ENCODE results near the gene TMEM39A.

TMEM39A gene

DNA sequence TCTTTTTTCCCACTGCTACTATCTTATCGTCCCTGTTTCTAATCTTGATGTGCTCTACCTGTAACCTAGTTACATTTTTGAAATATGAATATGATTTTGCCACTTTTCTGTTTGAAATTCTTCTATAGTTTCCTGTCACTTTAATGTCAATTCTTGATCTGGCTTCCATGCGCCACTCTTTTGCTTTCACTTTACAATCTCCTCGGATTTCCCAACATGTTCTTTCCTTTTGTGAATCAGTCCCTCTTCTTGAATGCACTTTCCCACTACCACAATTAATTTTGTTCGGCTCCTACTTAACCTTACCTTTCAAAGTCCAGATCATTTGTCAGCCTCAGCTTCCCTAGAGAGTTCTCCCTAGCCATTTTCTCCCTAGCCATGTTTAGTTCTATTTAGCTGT, 43.2 kb upstream of the TMEM39A start:
- H3K36me3 ChIP-seq: peaks cover 37 to 73% (median 53%) of the 10 kb centered on the region in 3 donors
- TF ChIP-seq, protein P1, sequence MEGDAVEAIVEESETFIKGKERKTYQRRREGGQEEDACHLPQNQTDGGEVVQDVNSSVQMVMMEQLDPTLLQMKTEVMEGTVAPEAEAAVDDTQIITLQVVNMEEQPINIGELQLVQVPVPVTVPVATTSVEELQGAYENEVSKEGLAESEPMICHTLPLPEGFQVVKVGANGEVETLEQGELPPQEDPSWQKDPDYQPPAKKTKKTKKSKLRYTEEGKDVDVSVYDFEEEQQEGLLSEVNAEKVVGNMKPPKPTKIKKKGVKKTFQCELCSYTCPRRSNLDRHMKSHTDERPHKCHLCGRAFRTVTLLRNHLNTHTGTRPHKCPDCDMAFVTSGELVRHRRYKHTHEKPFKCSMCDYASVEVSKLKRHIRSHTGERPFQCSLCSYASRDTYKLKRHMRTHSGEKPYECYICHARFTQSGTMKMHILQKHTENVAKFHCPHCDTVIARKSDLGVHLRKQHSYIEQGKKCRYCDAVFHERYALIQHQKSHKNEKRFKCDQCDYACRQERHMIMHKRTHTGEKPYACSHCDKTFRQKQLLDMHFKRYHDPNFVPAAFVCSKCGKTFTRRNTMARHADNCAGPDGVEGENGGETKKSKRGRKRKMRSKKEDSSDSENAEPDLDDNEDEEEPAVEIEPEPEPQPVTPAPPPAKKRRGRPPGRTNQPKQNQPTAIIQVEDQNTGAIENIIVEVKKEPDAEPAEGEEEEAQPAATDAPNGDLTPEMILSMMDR (IDR thresholded peaks at IDR 0.05): no peak
- no peak for DNase-seq
- no peaks in the 10 kb centered on the region for H3K9me3 ChIP-seq
- H3K4me3 ChIP-seq: no peak overlapping the region
- no peak overlapping the region for H3K27ac ChIP-seq
- no peaks in the 10 kb centered on the region for H3K27me3 ChIP-seq
- intact Hi-C loops (cut with DNase I; ENCODE audit: low total_unique reads): loop anchor here (10.0 kb wide), 1 partner anchor 68 kb away; the partner anchor contains the start of gene ADPRH
- H3K4me1 ChIP-seq: peaks cover 0 to 3% (median 1%) of the 10 kb centered on the region in 4 donors

DNA sequence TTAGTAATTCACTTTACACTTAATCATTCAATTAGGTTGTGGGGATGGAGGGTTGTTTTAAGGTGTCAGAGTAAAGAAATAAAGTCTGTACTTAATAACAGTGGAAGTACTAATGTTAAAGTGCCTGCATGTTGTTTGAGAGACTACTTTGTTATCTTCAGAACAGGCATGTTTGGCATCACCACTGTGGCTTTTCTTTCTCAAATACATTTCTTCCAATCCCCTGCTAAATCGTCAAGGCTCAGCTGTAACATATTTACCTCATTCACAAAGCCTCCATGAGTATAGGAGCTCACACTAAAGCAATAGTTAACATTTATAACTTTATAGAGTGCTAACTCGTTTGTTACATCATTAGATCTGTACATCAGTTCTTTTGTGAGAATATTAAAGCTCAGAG, 37.5 kb upstream of the TMEM39A start:
- H3K9me3 ChIP-seq: no peaks in the 10 kb centered on the region
- no peak for DNase-seq
- intact Hi-C loops (cut with DNase I; ENCODE audit: low total_unique reads): loop anchor here (10.0 kb wide), 1 partner anchor 74 kb away; the partner anchor contains the start of gene ADPRH
- TF ChIP-seq, protein P1 (IDR thresholded peaks at IDR 0.05): no peak
- H3K4me3 ChIP-seq: no peak overlapping the region
- no peaks in the 10 kb centered on the region for H3K27me3 ChIP-seq
- H3K4me1 ChIP-seq: peaks cover 0 to 38% (median 27%) of the 10 kb centered on the region in 4 donors
- peaks cover 14 to 28% (median 20%) of the 10 kb centered on the region in 3 donors for H3K36me3 ChIP-seq
- H3K27ac ChIP-seq: no peak overlapping the region

DNA sequence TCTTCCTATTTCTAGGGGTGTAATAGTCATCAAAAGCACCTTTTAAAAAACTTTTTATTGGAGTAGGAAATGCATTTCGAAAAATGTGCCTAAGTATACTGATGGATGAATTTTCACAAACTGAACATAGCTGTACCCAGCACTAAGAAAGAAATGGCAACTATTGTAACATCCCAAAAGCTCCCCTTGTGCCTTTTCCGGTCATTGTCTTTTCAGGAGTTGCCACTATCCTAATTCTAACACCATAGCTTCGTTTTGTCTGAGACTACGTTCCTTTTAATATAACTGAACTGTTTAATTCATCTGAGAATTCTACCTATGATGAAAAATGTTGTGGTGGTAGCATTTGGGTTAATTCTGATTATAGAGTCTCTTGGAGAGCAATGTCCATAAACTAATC, 36.9 kb upstream of the TMEM39A start:
- no peak overlapping the region for H3K4me3 ChIP-seq
- no peak overlapping the region for H3K27ac ChIP-seq
- H3K9me3 ChIP-seq: no peaks in the 10 kb centered on the region
- no peak for DNase-seq
- TF ChIP-seq, protein P1 (IDR thresholded peaks at IDR 0.05): no peak
- H3K27me3 ChIP-seq: no peaks in the 10 kb centered on the region
- intact Hi-C loops (cut with DNase I; ENCODE audit: low total_unique reads): loop anchor here (10.0 kb wide), 1 partner anchor 75 kb away; the partner anchor contains the start of gene ADPRH
- H3K36me3 ChIP-seq: peaks cover 8 to 22% (median 13%) of the 10 kb centered on the region in 3 donors
- peaks cover 0 to 38% (median 27%) of the 10 kb centered on the region in 4 donors for H3K4me1 ChIP-seq

DNA sequence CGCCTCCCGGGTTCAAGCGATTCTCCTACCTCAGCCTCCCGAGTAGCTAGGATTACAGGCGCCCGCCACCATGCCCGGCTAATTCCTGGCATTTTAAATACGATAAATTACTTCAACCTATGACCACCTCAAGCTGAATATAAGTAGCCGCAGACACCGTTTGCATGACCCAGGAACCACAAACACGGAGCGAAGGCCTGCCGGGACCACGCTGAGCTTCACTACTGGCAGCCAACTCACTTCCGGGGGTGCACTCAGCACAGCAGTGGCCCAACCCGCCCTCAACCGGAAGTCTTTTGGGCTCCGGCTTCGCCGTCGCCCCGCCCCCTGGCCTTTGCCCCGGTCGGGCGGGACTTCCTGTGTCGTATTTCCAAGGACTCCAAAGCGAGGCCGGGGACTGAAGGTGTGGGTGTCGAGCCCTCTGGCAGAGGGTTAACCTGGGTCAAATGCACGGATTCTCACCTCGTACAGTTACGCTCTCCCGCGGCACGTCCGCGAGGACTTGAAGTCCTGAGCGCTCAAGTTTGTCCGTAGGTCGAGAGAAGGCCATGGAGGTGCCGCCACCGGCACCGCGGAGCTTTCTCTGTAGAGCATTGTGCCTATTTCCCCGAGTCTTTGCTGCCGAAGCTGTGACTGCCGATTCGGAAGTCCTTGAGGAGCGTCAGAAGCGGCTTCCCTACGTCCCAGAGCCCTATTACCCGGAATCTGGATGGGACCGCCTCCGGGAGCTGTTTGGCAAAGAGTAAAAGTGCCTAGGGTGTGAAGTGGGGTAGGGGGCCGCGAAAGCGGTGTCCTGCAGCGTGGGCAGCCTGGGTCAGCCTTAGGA, 35.0 kb upstream of the TMEM39A start, which contains the start of gene TIMMDC1:
Gene TIMMDC1, plus strand, starts transcription at position 362 of the 826 bp plus-strand sequence. Its CDS starts 187 bp downstream, at position 549.
- Histone ChIP-seq H3K27ac (peak within 1 kb of the TSS; percentile 87 to 96), H3K4me3 (peak within 1 kb of the TSS; percentile 78 to 94), H3K36me3 (peaks cover 0 to 3% (median 1%) of the 10 kb centered on the region in 3 donors), H3K27me3 (no peaks in the 10 kb centered on the region), H3K9me3 (no peaks in the 10 kb centered on the region), H3K4me1 (peaks cover 0 to 38% (median 27%) of the 10 kb centered on the region in 4 donors)
- peak; percentile 97 to 98 for DNase-seq
- intact Hi-C loops (cut with DNase I; ENCODE audit: low total_unique reads): loop anchor here (5.0 to 10.0 kb wide), 3 partner anchors 176 to 1096 kb away; partner anchors contain the start of genes CFAP91, COX17 and NDUFB4
- TF ChIP-seq, protein P1 (IDR thresholded peaks at IDR 0.05): no peak

DNA sequence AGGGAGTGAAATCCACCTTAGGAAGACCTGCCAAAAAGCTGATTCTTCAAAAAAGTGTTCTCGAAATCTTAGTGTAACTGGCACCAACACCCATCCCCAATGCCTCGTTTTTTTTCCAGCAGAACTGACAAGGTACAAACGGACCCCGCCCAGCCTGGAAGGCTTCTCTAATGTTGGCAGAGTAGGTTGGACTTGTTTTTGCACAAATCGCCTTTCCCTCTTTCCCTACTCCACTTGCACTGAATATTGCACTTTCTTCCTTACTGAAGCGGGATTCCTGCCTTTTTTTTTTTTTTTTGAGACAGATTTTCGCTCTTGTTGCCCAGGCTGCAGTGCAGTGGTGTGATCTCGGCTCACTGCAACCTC, 34.4 kb upstream of the TMEM39A start:
- no peak for DNase-seq
- Histone ChIP-seq H3K4me1 (peaks cover 0 to 38% (median 27%) of the 10 kb centered on the region in 4 donors), H3K9me3 (no peaks in the 10 kb centered on the region), H3K4me3 (peak overlapping the region; percentile 78 to 94), H3K36me3 (peaks cover 0 to 3% (median 0%) of the 10 kb centered on the region in 3 donors), H3K27me3 (no peaks in the 10 kb centered on the region), H3K27ac (peak overlapping the region; percentile 87 to 96)
- TF ChIP-seq, protein P1 (IDR thresholded peaks at IDR 0.05): no peak
- intact Hi-C loops (cut with DNase I; ENCODE audit: low total_unique reads): loop anchor here (5.0 to 10.0 kb wide), 3 partner anchors 177 to 1097 kb away; partner anchors contain the start of genes CFAP91, COX17 and NDUFB4
